Endothelial cell of umbilical vein (primary cell): Measurements from ENCODE around the gene DLGAP4. TPM values are rescaled to one million over a fixed set of nuclear protein-coding genes. Genes with fewer than 3 reads are reported as not detected.

Source experiments
- BruUV-seq: library from RNA; stranded (reverse); fragments of 400-500 nt; replicated peaks from 2 replicates; lab custom pipeline; 2021; lab: Mats Ljungman, UMichigan
- CTCF ChIA-PET: fragments of 300-600, 350-600 bp; sonication (Branson Sonifier 250); formaldehyde crosslinking; loops from one replicate; lab custom pipeline; 2021; ENCODE audit warnings: antibody characterized with exemption, inconsistent platforms; lab: Charles Lee
- POLR2A ChIA-PET: fragments of 300-600, 350-600 bp; sonication (Branson Sonifier 250); formaldehyde crosslinking; loops from one replicate; lab custom pipeline; 2021; ENCODE audit warnings: antibody characterized with exemption, inconsistent platforms; lab: Charles Lee
- DNase-seq: peaks from one replicate; pipeline ENCODE4 v3.0.0-alpha.2; 2011; ENCODE audit warnings: low read depth, low spot score
- FAIRE-seq: peaks from 2 replicates; lab custom pipeline; 2011; peaks lifted over from hg19 to GRCh38; lab: Jason Lieb, UNC
- H2AFZ ChIP-seq: 2 replicates; pipeline ENCODE4 v1.6.0; 2012; ENCODE audit warnings: low read depth, low read length, control low read depth, inconsistent platforms
- H3K27ac ChIP-seq: 2 replicates; pipeline ENCODE4 v1.5.1; 2011; ENCODE audit warnings: low read depth, mild to moderate bottlenecking, control low read depth, low read length, moderate library complexity; ENCODE audit not compliant: insufficient read depth
- H3K27me3 ChIP-seq, 2 experiments: 2 replicates each; pipeline versions ENCODE4 v1.6.0 to v1.6.1; 2011; ENCODE audit warnings: low read length in 2 of 2, mixed read lengths in 1 of 2; ENCODE audit not compliant: control insufficient read depth in 2 of 2, insufficient read depth in 2 of 2
- H3K36me3 ChIP-seq, 2 experiments: 2 replicates in 1 of 2; 3 replicates in 1 of 2; pipeline ENCODE4 v1.5.1; 2011; ENCODE audit warnings: low read length in 2 of 2, mild to moderate bottlenecking in 1 of 2, moderate library complexity in 1 of 2; ENCODE audit not compliant: control insufficient read depth in 2 of 2, insufficient read depth in 2 of 2; ENCODE audit errors: extremely low read depth in 1 of 2
- H3K4me1 ChIP-seq: 3 replicates; pipeline ENCODE4 v1.5.1; 2011; ENCODE audit warnings: mild to moderate bottlenecking, low read length; ENCODE audit not compliant: control insufficient read depth, insufficient read depth; ENCODE audit errors: extremely low read depth
- H3K4me2 ChIP-seq: 2 replicates; pipeline ENCODE4 v1.6.1; 2011; ENCODE audit warnings: low read length, control low read depth, mixed read lengths; ENCODE audit not compliant: insufficient read depth
- H3K4me3 ChIP-seq, 3 experiments: fragments of 200-600 bp in 1 of 3; sonication (generic), shearing (Covaris generic) in 1 of 3; replicated peaks in 1 of 3; 2 replicates each; pipeline ENCODE4 v1.5.1; 2011 to 2016; ENCODE audit warnings: control low read depth in 3 of 3, low read length in 3 of 3, mild to moderate bottlenecking in 2 of 3, inconsistent platforms in 1 of 3, low read depth in 1 of 3, moderate library complexity in 1 of 3; ENCODE audit not compliant: insufficient read depth in 1 of 3
- H3K79me2 ChIP-seq: 2 replicates; pipeline ENCODE4 v1.6.0; 2012; ENCODE audit warnings: low read length, inconsistent platforms; ENCODE audit not compliant: control insufficient read depth, insufficient read depth
- H3K9ac ChIP-seq: replicated peaks from 2 replicates; pipeline ENCODE3; 2011; ENCODE audit warnings: low read length, control low read depth; ENCODE audit not compliant: insufficient read depth; ENCODE audit errors: extremely low read depth
- H3K9me1 ChIP-seq: replicated peaks from 3 replicates; pipeline ENCODE4 v1.6.0; 2011; ENCODE audit warnings: mild to moderate bottlenecking, low read length; ENCODE audit not compliant: control insufficient read depth, insufficient read depth; ENCODE audit errors: extremely low read depth
- H3K9me3 ChIP-seq: replicated peaks from 2 replicates; pipeline ENCODE4 v1.5.1; 2012; ENCODE audit warnings: low read length, inconsistent platforms; ENCODE audit not compliant: control insufficient read depth, insufficient read depth
- H4K20me1 ChIP-seq: replicated peaks from 2 replicates; pipeline ENCODE3; 2011; ENCODE audit warnings: mild to moderate bottlenecking, low read length; ENCODE audit not compliant: control insufficient read depth, insufficient read depth; ENCODE audit errors: extremely low read depth
- EZH2 ChIP-seq: IDR thresholded peaks from 2 replicates; pipeline ENCODE4 v1.6.1; 2012; ENCODE audit warnings: borderline replicate concordance, low read depth, mild to moderate bottlenecking, moderate library complexity, low read length, inconsistent platforms; ENCODE audit not compliant: severe bottlenecking
- FOS ChIP-seq: IDR thresholded peaks from 2 replicates; pipeline ENCODE4 v1.6.1; 2011; ENCODE audit warnings: mild to moderate bottlenecking, low read length, moderate library complexity, borderline replicate concordance; ENCODE audit not compliant: insufficient read depth
- GATA2 ChIP-seq: IDR thresholded peaks from 2 replicates; pipeline ENCODE4 v1.7.0; 2011; ENCODE audit warnings: low read depth, mild to moderate bottlenecking, moderate library complexity, mixed read lengths, low read length; ENCODE audit not compliant: insufficient read length, insufficient read depth
- JUN ChIP-seq: IDR thresholded peaks from 2 replicates; pipeline ENCODE4 v1.6.1; 2011; ENCODE audit warnings: borderline replicate concordance, low read depth; ENCODE audit not compliant: insufficient read length, insufficient read depth
- MYC ChIP-seq: IDR thresholded peaks from one replicate; pipeline ENCODE4 v1.6.1; 2011; ENCODE audit warnings: mild to moderate bottlenecking, low read depth, low read length
- POLR2A ChIP-seq: IDR thresholded peaks from 2 replicates; pipeline ENCODE4 v1.6.1; 2012; ENCODE audit warnings: low read depth, mild to moderate bottlenecking, control low read depth, low read length
- POLR2AphosphoS5 ChIP-seq: IDR thresholded peaks from 2 replicates; pipeline ENCODE4 v1.6.1; 2012; ENCODE audit warnings: low read depth, mild to moderate bottlenecking, control low read depth, low read length, moderate library complexity; ENCODE audit not compliant: insufficient read depth
- dilution Hi-C: fragments of 300-500 bp; cut with MboI; formaldehyde crosslinking; loops from one replicate; pipeline ENCODE4 v1.15.0; 2019; ENCODE audit warnings: low sequenced_read_pairs; ENCODE audit not compliant: extremely low pct_ligation_motif_present
- intact Hi-C: fragments of 100-400 bp; cut with micrococcal nuclease; formaldehyde crosslinking; loops from one replicate; pipeline ENCODE4 v1.10.0; 2022
- polyA plus RNA-seq, 4 experiments: library from polyadenylated mRNA; depleted of rRNA in 3 of 4; stranded (reverse) in 3 of 4; unstranded in 1 of 4; fragments of >200 nt; gene quantifications; 2 replicates each; pipeline versions ENCODE4 v1.2.1 to v1.2.3, GENCODE V29; 2011 to 2012; ENCODE audit warnings: missing spikeins in 1 of 4
- total RNA-seq: library from RNA; stranded (reverse); gene quantifications from 2 replicates; pipeline ENCODE4 v1.2.3, GENCODE V29; 2021
- TF ChIP-seq, protein P1 (sequence below): IDR thresholded peaks from 2 replicates; pipeline ENCODE4 v1.6.1; 2011; ENCODE audit not compliant: insufficient read depth, insufficient read length
- TF ChIP-seq, protein P2 (sequence below), 2 donors: IDR thresholded peaks; 1 replicate in 1 of 2; 2 replicates in 1 of 2; pipeline ENCODE4 v1.5.1; 2011; ENCODE audit warnings: low read length in 2 of 2, mild to moderate bottlenecking in 2 of 2, moderate library complexity in 2 of 2, control low read depth in 1 of 2, inconsistent platforms in 1 of 2, low read depth in 1 of 2; ENCODE audit not compliant: insufficient read depth in 1 of 2; ENCODE audit errors: extremely low read depth in 1 of 2

The DLGAP4 gene
- total and polyA plus RNA-seq, 2 donors (not counting 3 experiments of a cell fraction or from before 2014, with no cell fraction given): 57.5 to 125 TPM

- Histone ChIP-seq H4K20me1 (no peaks in the 10 kb centered on the region), H3K36me3 (no peaks in the 10 kb centered on the region), H3K9me3 (no peaks in the 10 kb centered on the region), H3K79me2 (no peaks in the 10 kb centered on the region), H2AFZ (no peak overlapping the region), H3K9me1 (no peaks in the 10 kb centered on the region), H3K4me1 (no peaks in the 10 kb centered on the region), H3K9ac (no peak overlapping the region), H3K27me3 (peaks cover 0 to 8% of the 10 kb centered on the region in 2 experiments), H3K4me2 (no peak overlapping the region), H3K4me3 (no peak overlapping the region), H3K27ac (no peak overlapping the region)
- dilution Hi-C loops: no loop called here
- POLR2A ChIA-PET: no interaction called here
- FAIRE-seq: no peak
- TF ChIP-seq POLR2AphosphoS5 (no peak), JUN (no peak), MYC (no peak), FOS (no peak), EZH2 (no peak), POLR2A (no peak), GATA2 (no peak)
- TF ChIP-seq, protein P1, sequence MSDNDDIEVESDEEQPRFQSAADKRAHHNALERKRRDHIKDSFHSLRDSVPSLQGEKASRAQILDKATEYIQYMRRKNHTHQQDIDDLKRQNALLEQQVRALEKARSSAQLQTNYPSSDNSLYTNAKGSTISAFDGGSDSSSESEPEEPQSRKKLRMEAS: no peak
- TF ChIP-seq, protein P2, sequence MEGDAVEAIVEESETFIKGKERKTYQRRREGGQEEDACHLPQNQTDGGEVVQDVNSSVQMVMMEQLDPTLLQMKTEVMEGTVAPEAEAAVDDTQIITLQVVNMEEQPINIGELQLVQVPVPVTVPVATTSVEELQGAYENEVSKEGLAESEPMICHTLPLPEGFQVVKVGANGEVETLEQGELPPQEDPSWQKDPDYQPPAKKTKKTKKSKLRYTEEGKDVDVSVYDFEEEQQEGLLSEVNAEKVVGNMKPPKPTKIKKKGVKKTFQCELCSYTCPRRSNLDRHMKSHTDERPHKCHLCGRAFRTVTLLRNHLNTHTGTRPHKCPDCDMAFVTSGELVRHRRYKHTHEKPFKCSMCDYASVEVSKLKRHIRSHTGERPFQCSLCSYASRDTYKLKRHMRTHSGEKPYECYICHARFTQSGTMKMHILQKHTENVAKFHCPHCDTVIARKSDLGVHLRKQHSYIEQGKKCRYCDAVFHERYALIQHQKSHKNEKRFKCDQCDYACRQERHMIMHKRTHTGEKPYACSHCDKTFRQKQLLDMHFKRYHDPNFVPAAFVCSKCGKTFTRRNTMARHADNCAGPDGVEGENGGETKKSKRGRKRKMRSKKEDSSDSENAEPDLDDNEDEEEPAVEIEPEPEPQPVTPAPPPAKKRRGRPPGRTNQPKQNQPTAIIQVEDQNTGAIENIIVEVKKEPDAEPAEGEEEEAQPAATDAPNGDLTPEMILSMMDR (IDR thresholded peaks at IDR 0.05; ENCODE audit: extremely low read depth in 1 of 2, insufficient read depth in 1 of 2, low read depth in 1 of 2, low read length in 2 of 2): no peak
- BruUV-seq: no TSS peak
- CTCF ChIA-PET: no interaction called here
- intact Hi-C loops: no loop called here
- DNase-seq: no peak
Observed at GRCh38 chr20:36336954-36337704, 31.0 kb downstream of the DLGAP4 start.
